Colonic mucosa (tissue), 4 donors: ENCODE data around the gene ECSIT. TPM values are rescaled to one million over a fixed set of nuclear protein-coding genes. Genes with fewer than 3 reads are reported as not detected.

Experiments
- DNase-seq: peaks from one replicate; pipeline ENCODE4 v3.0.0-alpha.2; 2020
- H3K27ac ChIP-seq: fragments of 200-600 bp; one replicate; pipeline ENCODE4 v1.8.0; 2021
- H3K27me3 ChIP-seq: fragments of 200-600 bp; one replicate; pipeline ENCODE4 v1.8.0; 2021
- H3K36me3 ChIP-seq: fragments of 200-600 bp; one replicate; pipeline ENCODE4 v1.8.0; 2021
- H3K4me1 ChIP-seq: fragments of 200-600 bp; one replicate; pipeline ENCODE4 v1.8.0; 2021; ENCODE audit warnings: mild to moderate bottlenecking
- H3K4me3 ChIP-seq: fragments of 200-600 bp; one replicate; pipeline ENCODE4 v1.8.0; 2021
- H3K9ac ChIP-seq, 2 donors: one replicate each; pipeline ENCODE4 v1.7.0; 2013; ENCODE audit warnings: control low read depth in 2 of 2, low read depth in 2 of 2, low read length in 2 of 2
- H3K9me3 ChIP-seq: fragments of 200-600 bp; one replicate; pipeline ENCODE4 v1.8.0; 2021
- CTCF ChIP-seq: fragments of 200-600 bp; IDR thresholded peaks from one replicate; pipeline ENCODE4 v1.8.0; 2022; ENCODE audit warnings: antibody characterized with exemption, mild to moderate bottlenecking
- intact Hi-C: fragments of 100-400 bp; cut with DNase I; formaldehyde crosslinking; loops from one replicate; pipeline ENCODE4 v1.14.1; 2022
- total RNA-seq, 2 donors: library from RNA; stranded (reverse); fragmentation: NEBNext Ultra II Directional in 1 of 2; extraction: Animal tissue kit (Norgen Biotek cat#: 25700) in 1 of 2; gene quantifications; one replicate each; pipeline ENCODE4 v1.2.1, GENCODE V29; 2021
- donor health status: healthy.
- donor health status: DM: no; HTN: no; CAD: no.
- donor health status: DM: no; HTN: no; CAD: no.

The ECSIT gene
- total RNA-seq, 2 donors from 2014 or later, result 62.8 to 124 TPM

- Histone ChIP-seq H3K4me3 (no peak overlapping the region), H3K9ac (no peak overlapping the region), H3K27me3 (no peaks in the 10 kb centered on the region), H3K27ac (no peak overlapping the region), H3K36me3 (no peaks in the 10 kb centered on the region), H3K4me1 (peaks cover under 1% of the 10 kb centered on the region), H3K9me3 (no peaks in the 10 kb centered on the region)
- intact Hi-C loops, result no loop called here
- no peak for DNase-seq
- TF ChIP-seq CTCF, result no peak
These were observed 23.9 kb upstream of the ECSIT start for GRCh38 chr19:11552666-11553372.

- no peak overlapping the region for H3K27ac ChIP-seq
- intact Hi-C loops, result no loop called here
- H3K9ac ChIP-seq, result no peak overlapping the region
- no peak for TF ChIP-seq CTCF
- DNase-seq, result no peak
- no peaks in the 10 kb centered on the region for H3K36me3 ChIP-seq
- no peaks in the 10 kb centered on the region for H3K9me3 ChIP-seq
- no peaks in the 10 kb centered on the region for H3K27me3 ChIP-seq
- H3K4me3 ChIP-seq, result no peak overlapping the region
- H3K4me1 ChIP-seq, result no peaks in the 10 kb centered on the region
These were observed 22.8 kb upstream of the ECSIT start for GRCh38 chr19:11551603-11552235.

GRCh38 chr19:11550265-11550664, 21.3 kb upstream of the ECSIT start:
- Histone ChIP-seq H3K27ac (no peak overlapping the region), H3K27me3 (no peaks in the 10 kb centered on the region), H3K4me1 (no peaks in the 10 kb centered on the region), H3K9ac (no peak overlapping the region), H3K4me3 (no peak overlapping the region), H3K9me3 (no peaks in the 10 kb centered on the region), H3K36me3 (no peaks in the 10 kb centered on the region)
- intact Hi-C loops, result no loop called here
- no peak for DNase-seq
- TF ChIP-seq CTCF, result no peak

GRCh38 chr19:11549386-11549953, 20.5 kb upstream of the ECSIT start:
- no peaks in the 10 kb centered on the region for H3K9me3 ChIP-seq
- no peak overlapping the region for H3K27ac ChIP-seq
- no peaks in the 10 kb centered on the region for H3K36me3 ChIP-seq
- no peak for DNase-seq
- no peak for TF ChIP-seq CTCF
- no peaks in the 10 kb centered on the region for H3K4me1 ChIP-seq
- H3K4me3 ChIP-seq, result no peak overlapping the region
- H3K27me3 ChIP-seq, result no peaks in the 10 kb centered on the region
- intact Hi-C loops, result no loop called here
- no peak overlapping the region for H3K9ac ChIP-seq

GRCh38 chr19:11547929-11548700, 19.2 kb upstream of the ECSIT start:
- no peaks in the 10 kb centered on the region for H3K9me3 ChIP-seq
- intact Hi-C loops, result no loop called here
- no peak overlapping the region for H3K4me3 ChIP-seq
- H3K36me3 ChIP-seq, result no peaks in the 10 kb centered on the region
- no peaks in the 10 kb centered on the region for H3K4me1 ChIP-seq
- H3K9ac ChIP-seq, result no peak overlapping the region
- H3K27me3 ChIP-seq, result no peaks in the 10 kb centered on the region
- no peak overlapping the region for H3K27ac ChIP-seq
- TF ChIP-seq CTCF, result no peak
- no peak for DNase-seq
